NCI-H1048 (cell line): ENCODE data around the gene PDCD10.

Experiments
- DNase-seq: peaks from one replicate; lab custom pipeline; 2025; lab: John Stamatoyannopoulos, UW

PDCD10 gene

GRCh38 chr3:167734498-167735232 lies at the start of gene PDCD10:
Gene PDCD10, minus strand, starts transcription at chr3:167734892. Its CDS starts 14,735 bp downstream, at chr3:167720157.
- peak; percentile 98 for DNase-seq

DNA sequence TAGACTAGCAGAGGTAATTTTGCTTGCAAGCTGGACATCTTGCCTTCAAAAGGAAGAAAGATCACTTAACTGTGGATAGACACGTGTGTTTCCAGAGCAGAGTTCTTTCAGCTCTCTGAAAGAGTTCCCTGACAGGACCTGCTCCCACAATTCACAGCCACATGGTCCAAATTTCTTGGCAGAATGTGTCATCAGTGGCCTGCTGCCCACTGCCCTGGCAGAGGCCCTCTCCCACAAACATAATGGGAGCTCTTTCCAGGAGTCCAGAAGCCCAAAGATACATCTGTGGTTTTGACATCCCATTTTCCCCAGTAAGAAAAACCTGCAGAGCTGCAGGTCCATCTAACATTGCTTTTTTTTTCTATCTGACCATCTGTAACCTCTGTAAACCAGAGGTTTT lies 49.1 kb upstream of the PDCD10 start:
- no peak for DNase-seq

DNA sequence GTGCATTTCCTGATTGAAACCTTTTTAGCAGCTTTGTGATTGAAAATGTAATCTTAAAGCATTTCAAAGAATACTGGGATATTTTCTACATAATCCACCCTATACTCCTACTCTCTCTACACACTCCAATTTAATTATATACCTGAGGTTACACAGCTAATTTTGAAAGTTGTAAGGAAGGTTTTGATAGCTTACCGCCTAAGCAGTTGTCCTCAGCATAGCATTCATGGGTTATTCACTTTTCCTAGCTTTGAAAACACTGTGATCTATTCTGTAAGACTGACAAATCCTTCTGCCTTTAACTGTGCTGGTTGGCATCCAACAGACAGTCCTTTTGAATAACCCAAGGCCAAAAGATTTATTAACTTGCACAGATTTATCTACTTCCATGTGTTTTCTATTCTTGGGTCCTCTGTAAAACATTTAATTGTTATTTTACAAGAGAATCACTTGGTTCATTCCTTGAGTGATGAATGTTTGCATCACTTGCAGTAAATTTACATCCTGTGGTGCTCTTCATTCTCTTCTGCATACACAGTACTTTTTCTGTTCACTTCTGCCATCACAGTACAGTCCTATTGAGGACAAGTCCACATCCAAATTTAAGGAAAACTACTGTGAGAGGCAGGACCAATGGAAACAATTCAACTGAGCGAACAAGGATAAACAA lies 45.7 kb upstream of the PDCD10 start:
- DNase-seq: no peak

DNA sequence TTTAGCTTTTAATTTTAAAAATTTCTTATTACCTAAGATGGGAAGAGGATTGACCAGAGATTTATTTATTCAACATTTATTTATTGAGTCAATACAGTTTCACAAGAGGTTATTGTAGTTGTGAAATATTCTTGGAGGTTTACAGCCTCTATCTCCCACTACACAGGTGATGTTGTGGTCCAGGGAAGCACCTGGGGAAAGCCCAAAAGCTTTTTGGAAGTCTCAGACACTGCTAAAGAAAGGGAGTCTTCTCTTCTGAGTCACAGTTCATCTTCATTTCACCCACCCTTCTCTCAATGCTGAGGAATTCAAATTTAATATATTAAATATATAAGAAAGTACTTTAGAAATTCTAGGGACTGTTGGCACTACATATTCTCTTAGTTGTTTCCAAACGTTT lies 42.7 kb upstream of the PDCD10 start:
- DNase-seq: no peak

DNA sequence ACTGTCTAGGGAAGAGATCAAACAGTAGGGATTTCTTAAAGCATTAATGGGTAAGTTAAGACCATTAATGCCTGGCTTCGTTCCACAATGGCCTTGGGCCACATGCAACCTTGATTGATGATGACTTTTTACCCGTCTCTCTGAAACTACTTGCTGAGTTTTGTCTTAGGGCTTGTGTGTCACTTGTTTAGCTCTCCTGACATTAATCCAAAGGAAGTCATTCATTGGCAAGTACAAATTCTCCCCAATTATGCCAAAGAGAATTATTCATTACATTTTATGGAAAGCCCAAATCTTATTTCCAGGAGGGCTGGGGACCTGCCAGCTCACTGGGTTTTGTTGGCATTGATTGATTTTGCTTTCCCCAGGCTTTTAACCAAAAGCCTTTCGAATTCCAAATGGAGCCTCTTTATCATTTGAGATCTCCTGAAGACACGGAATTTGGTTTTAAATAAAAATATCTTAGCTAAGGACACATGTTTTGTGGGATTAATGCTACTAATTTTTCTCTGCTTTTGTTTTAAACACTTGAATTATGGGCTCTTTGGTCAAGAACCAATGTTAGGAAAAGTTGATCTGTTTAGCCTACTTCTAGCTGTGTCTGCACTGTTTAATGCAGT lies 41.5 kb upstream of the PDCD10 start:
- no peak for DNase-seq

GRCh38 chr3:167773584-167773983 lies 38.9 kb upstream of the PDCD10 start:
- DNase-seq: no peak

GRCh38 chr3:167772992-167773391 lies 38.3 kb upstream of the PDCD10 start:
- DNase-seq: no peak

GRCh38 chr3:167762296-167762695 lies 27.6 kb upstream of the PDCD10 start:
- DNase-seq: no peak

GRCh38 chr3:167761302-167761701 lies 26.6 kb upstream of the PDCD10 start:
- no peak for DNase-seq

DNA sequence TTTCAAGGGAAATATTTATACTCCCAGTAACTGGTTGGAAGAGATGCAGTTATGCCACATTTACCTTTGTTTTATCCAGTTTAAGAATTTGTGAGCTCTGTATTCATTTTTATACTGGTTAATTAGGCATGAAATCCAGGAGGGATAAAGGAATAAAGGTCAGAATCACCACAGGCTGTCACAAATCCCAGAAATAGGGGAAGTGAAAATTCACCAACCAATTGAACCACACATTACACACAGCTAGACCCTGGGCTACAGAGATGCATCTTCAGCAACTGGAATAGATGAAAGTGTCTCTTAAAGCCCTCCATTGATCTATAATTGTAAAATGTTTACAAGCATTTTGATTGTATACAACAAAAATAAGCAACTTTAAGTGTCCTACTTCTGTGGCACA lies 19.4 kb upstream of the PDCD10 start:
- no peak for DNase-seq

DNA sequence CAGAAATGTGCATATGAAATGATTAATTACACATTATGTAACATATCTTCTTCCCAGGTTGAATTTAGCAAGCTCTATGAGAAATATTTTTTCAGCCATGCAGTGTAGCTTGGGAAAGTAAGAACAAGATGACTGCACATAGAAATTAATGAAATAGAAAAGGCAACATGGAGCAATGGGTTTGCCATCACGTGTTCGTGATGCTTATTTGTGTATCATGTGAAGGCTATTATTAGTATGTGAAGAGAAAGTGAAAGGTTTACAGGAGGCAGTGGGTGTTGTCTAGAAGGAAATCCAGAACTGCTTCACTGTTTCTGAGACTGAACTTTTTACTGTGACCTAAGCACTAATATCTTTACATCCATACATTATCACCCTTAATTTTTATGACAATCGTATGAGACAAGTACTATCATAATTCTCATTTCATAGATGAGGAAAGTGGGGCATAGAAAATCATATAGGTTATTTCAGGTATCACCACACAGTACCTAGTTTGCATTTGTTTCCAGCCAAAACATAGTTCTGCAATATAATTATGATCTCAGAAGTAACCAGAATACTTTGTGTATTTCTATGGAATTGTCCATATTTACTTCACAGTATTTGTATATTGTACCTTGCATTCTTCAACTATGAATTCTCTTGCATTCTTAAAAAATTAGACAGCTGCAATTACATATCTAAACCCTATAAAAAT lies 15.7 kb upstream of the PDCD10 start:
- DNase-seq: no peak

- DNase-seq: no peak
Measured at GRCh38 chr3:167749728-167750127, 15.0 kb upstream of the PDCD10 start.

DNA sequence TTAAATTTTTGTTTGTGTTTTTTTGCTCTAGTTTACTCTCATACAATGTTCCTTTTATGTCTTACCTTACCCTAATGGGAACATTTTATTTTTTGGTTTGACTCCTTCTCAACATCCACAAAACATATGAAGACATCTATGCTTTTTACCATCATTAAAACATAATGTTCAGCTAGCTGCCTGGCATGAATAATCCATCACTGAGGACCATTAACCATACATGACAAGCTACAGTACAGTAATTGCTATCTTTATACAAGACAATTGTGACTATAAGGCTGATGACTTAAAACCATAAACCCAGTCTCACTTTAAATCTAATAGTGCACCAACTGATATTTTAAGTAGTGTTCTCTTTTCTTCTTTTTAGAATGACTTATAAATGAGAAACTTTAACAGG lies 14.5 kb upstream of the PDCD10 start:
- no peak for DNase-seq

DNA sequence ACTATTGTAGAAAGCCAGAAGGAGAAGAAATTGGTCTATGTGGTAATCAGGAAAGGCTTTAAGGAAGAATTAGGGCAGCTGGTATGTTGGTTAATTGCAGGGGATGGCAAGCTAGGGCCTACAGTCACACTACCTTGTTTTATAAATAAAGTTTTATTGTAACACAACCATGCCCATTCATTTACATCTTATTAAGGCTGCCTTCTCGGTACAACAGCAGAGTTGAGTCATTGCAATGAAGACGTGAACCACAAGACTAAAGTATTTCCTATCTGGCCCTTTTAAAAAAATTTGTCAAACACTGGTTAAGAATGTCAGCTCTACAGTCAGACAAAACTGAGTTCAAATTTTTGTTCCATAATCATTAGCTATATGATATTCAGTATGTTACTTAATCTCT lies 9.1 kb upstream of the PDCD10 start:
- no peak for DNase-seq

GRCh38 chr3:167742338-167742737 lies 7.6 kb upstream of the PDCD10 start:
- DNase-seq: no peak

- DNase-seq: no peak
Measured at GRCh38 chr3:167740961-167741587, 6.4 kb upstream of the PDCD10 start.

DNA sequence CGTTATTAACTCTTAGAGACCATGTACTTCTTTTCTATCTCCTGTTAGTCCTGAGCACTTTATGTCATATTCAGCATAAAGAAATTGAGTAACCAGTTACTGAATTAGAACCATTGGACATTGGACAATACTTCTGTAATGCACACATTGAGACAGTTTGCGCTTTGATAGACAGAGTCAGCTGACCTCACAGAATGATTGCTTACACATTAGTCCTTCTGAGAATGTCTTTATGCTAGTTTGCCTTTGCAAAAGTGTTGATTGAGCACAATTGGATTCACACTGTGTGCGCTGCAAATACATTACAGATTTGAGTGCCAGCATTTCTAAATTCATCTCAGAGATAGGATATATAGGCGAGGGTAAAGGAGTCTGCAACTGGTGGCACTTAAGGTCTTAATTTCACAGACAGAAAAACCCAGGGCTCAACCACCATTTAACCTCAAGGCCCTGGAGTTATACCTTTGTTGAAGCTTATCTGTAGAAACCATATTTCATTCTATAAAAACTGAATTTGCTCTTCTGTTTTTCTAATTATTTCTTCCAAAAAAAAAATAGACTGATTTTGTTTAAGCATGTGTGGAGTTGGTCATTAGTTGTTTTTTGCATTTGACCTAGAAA lies 4.6 kb upstream of the PDCD10 start:
- DNase-seq: no peak

DNA sequence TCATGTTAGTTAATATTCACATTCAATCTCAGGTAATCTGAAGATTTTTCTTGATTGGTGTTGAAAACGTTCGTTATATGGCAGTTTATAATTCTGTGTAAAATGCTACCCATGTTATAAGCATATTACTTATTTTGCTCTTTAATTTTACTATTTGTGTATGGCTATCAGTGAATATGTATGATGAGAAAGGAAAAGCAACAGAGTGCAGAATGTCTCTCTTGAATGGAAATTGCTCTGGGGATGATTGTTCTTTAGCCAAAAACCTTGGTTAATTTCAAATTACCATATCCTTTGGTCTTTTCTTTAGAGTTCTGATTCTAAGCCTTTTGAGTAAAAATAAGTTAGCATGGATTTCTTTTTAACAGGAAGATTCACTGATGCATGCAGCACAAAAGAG lies 3.3 kb upstream of the PDCD10 start:
- DNase-seq: no peak

DNA sequence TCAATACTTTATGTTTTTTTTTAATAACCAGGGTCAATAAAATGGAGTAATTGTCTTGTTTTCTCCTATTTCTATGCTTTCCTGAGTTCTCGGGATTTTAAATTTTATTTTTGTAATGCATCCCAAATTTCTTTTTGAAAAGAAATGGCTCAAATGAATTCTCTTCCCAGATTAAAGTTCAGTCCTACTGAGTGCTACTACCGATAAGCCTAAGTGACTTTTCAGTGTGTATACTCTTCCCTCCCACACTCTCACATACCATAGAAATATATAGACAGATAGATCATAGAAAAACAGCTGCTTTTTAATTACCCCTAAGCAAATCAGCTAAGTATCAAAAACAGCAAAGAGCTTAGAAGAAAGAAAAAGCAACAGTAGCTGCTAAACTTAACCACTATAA lies 2.3 kb upstream of the PDCD10 start:
- no peak for DNase-seq

- no peak for DNase-seq
Measured at GRCh38 chr3:167736264-167736787, 1.6 kb upstream of the PDCD10 start.
